Neuron (in vitro differentiated cells): Measurements from ENCODE around the gene RNF130.

Experiments used
- H2AFZ ChIP-seq: one replicate; pipeline ENCODE4 v1.6.1; 2013; ENCODE audit warnings: low read depth, mild to moderate bottlenecking, inconsistent platforms, low read length, moderate library complexity
- H3K27me3 ChIP-seq: one replicate; pipeline ENCODE4 v1.6.1; 2013; ENCODE audit warnings: low read length; ENCODE audit not compliant: insufficient read depth
- H3K36me3 ChIP-seq: one replicate; pipeline ENCODE4 v1.6.1; 2013; ENCODE audit warnings: low read length; ENCODE audit not compliant: insufficient read depth
- H3K4me1 ChIP-seq: one replicate; pipeline ENCODE4 v1.6.1; 2013; ENCODE audit warnings: low read length; ENCODE audit not compliant: insufficient read depth
- H3K4me3 ChIP-seq: 2 replicates; pipeline ENCODE4 v1.5.1; 2013; ENCODE audit warnings: mild to moderate bottlenecking, low read length, moderate library complexity
- H3K9me3 ChIP-seq: one replicate; pipeline ENCODE4 v1.6.1; 2013; ENCODE audit warnings: low read length

RNF130 gene

GRCh38 chr5:180086816-180087399, 15.3 kb upstream of the RNF130 start:
- Histone ChIP-seq H3K4me3 (no peak overlapping the region), H2AFZ (no peak overlapping the region), H3K9me3 (no peaks in the 10 kb centered on the region), H3K36me3 (no peaks in the 10 kb centered on the region), H3K4me1 (peaks cover 40% of the 10 kb centered on the region), H3K27me3 (no peaks in the 10 kb centered on the region)

GRCh38 chr5:180085837-180086236, 14.3 kb upstream of the RNF130 start:
- Histone ChIP-seq H3K36me3 (no peaks in the 10 kb centered on the region), H3K27me3 (no peaks in the 10 kb centered on the region), H3K4me3 (no peak overlapping the region), H3K4me1 (peaks cover 44% of the 10 kb centered on the region), H3K9me3 (no peaks in the 10 kb centered on the region), H2AFZ (no peak overlapping the region)

- H3K27me3 ChIP-seq: no peaks in the 10 kb centered on the region
- H3K36me3 ChIP-seq: no peaks in the 10 kb centered on the region
- no peak overlapping the region for H3K4me3 ChIP-seq
- H2AFZ ChIP-seq: no peak overlapping the region
- peaks cover 3% of the 10 kb centered on the region for H3K9me3 ChIP-seq
- peaks cover 44% of the 10 kb centered on the region for H3K4me1 ChIP-seq
These were observed 13.3 kb upstream of the RNF130 start for GRCh38 chr5:180084638-180085561.

GRCh38 chr5:180083529-180084060, 12.0 kb upstream of the RNF130 start:
- Histone ChIP-seq H3K4me3 (no peak overlapping the region), H3K4me1 (peaks cover 44% of the 10 kb centered on the region), H3K36me3 (no peaks in the 10 kb centered on the region), H3K27me3 (no peaks in the 10 kb centered on the region), H2AFZ (no peak overlapping the region), H3K9me3 (peaks cover 10% of the 10 kb centered on the region)

- no peak overlapping the region for H2AFZ ChIP-seq
- peaks cover 13% of the 10 kb centered on the region for H3K9me3 ChIP-seq
- no peak overlapping the region for H3K4me3 ChIP-seq
- peaks cover 44% of the 10 kb centered on the region for H3K4me1 ChIP-seq
- H3K36me3 ChIP-seq: no peaks in the 10 kb centered on the region
- no peaks in the 10 kb centered on the region for H3K27me3 ChIP-seq
These were observed 11.3 kb upstream of the RNF130 start for GRCh38 chr5:180082633-180083420.

- Histone ChIP-seq H3K9me3 (peaks cover 13% of the 10 kb centered on the region), H2AFZ (no peak overlapping the region), H3K27me3 (no peaks in the 10 kb centered on the region), H3K4me1 (peaks cover 44% of the 10 kb centered on the region), H3K4me3 (no peak overlapping the region), H3K36me3 (no peaks in the 10 kb centered on the region)
These were observed 9.9 kb upstream of the RNF130 start for GRCh38 chr5:180081481-180081880.

GRCh38 chr5:180080486-180081280, 9.1 kb upstream of the RNF130 start:
- no peak overlapping the region for H2AFZ ChIP-seq
- H3K27me3 ChIP-seq: no peaks in the 10 kb centered on the region
- H3K36me3 ChIP-seq: no peaks in the 10 kb centered on the region
- H3K9me3 ChIP-seq: peaks cover 13% of the 10 kb centered on the region
- no peak overlapping the region for H3K4me3 ChIP-seq
- H3K4me1 ChIP-seq: peaks cover 41% of the 10 kb centered on the region

GRCh38 chr5:180079702-180080466, 8.3 kb upstream of the RNF130 start:
- no peak overlapping the region for H2AFZ ChIP-seq
- H3K4me1 ChIP-seq: peaks cover 33% of the 10 kb centered on the region
- no peaks in the 10 kb centered on the region for H3K36me3 ChIP-seq
- H3K27me3 ChIP-seq: no peaks in the 10 kb centered on the region
- no peak overlapping the region for H3K4me3 ChIP-seq
- H3K9me3 ChIP-seq: peaks cover 13% of the 10 kb centered on the region

- Histone ChIP-seq H2AFZ (no peak overlapping the region), H3K27me3 (no peaks in the 10 kb centered on the region), H3K4me3 (no peak overlapping the region), H3K36me3 (no peaks in the 10 kb centered on the region), H3K9me3 (peaks cover 13% of the 10 kb centered on the region), H3K4me1 (peaks cover 17% of the 10 kb centered on the region)
These were observed 6.8 kb upstream of the RNF130 start for GRCh38 chr5:180078348-180078747.

GRCh38 chr5:180077594-180078284, 6.2 kb upstream of the RNF130 start:
- Histone ChIP-seq H3K4me3 (no peak overlapping the region), H3K9me3 (peaks cover 13% of the 10 kb centered on the region), H3K4me1 (peaks cover 12% of the 10 kb centered on the region), H2AFZ (no peak overlapping the region), H3K36me3 (no peaks in the 10 kb centered on the region), H3K27me3 (no peaks in the 10 kb centered on the region)

GRCh38 chr5:180075703-180076102, 4.1 kb upstream of the RNF130 start:
- H3K9me3 ChIP-seq: peaks cover 13% of the 10 kb centered on the region
- no peaks in the 10 kb centered on the region for H3K27me3 ChIP-seq
- no peak overlapping the region for H2AFZ ChIP-seq
- no peak overlapping the region for H3K4me3 ChIP-seq
- no peaks in the 10 kb centered on the region for H3K36me3 ChIP-seq
- no peaks in the 10 kb centered on the region for H3K4me1 ChIP-seq
